Sigmoid colon (tissue), 7 donors: ENCODE data around the gene ST6GALNAC2. TPM values are rescaled to one million over a fixed set of nuclear protein-coding genes. Genes with fewer than 3 reads are reported as not detected.
A peak's percentile ranks its signal among the peaks of the same experiment; 100 is the strongest.

Experiments used
- DNase-seq: peaks from one replicate; pipeline ENCODE4 v3.0.0-alpha.2; 2019
- H3K27ac ChIP-seq, 4 donors: fragments of 200-600 bp; sonication (generic); one replicate each; pipeline ENCODE4 v1.5.1; 2016 to 2019; ENCODE audit warnings: mild to moderate bottlenecking in 1 of 4
- H3K27me3 ChIP-seq, 3 donors: fragments of 200-600 bp; sonication (generic); one replicate each; pipeline ENCODE4 v1.5.1; 2019; ENCODE audit warnings: mild to moderate bottlenecking in 1 of 3
- H3K36me3 ChIP-seq, 4 donors: fragments of 200-600 bp; sonication (generic); one replicate each; pipeline ENCODE4 v1.5.1; 2016 to 2019
- H3K4me1 ChIP-seq, 4 donors: fragments of 200-600 bp; sonication (generic); one replicate each; pipeline ENCODE4 v1.5.1; 2017 to 2019
- H3K4me3 ChIP-seq, 4 donors: fragments of 200-600 bp; sonication (generic); one replicate each; pipeline ENCODE4 v1.5.1; 2017 to 2019; ENCODE audit warnings: mild to moderate bottlenecking in 2 of 4, moderate library complexity in 1 of 4
- H3K9me3 ChIP-seq, 4 donors: fragments of 200-600 bp in 3 of 4; sonication (generic) in 3 of 4; one replicate each; pipeline versions ENCODE4 v1.5.1 to v1.6.1; 2013 to 2019
- CTCF ChIP-seq, 4 experiments: fragments of 450-650 bp in 3 of 4; fragments of 200-600 bp in 1 of 4; IDR thresholded peaks; one replicate each; pipeline ENCODE4 v1.5.1; 2016 to 2019; ENCODE audit warnings: antibody characterized with exemption in 4 of 4, mild to moderate bottlenecking in 3 of 4, moderate library complexity in 2 of 4
- EP300 ChIP-seq, 4 donors: sonication (generic); formaldehyde crosslinking; IDR thresholded peaks; one replicate each; pipeline ENCODE4 v1.6.1; 2017; ENCODE audit warnings: antibody characterized with exemption in 4 of 4
- POLR2A ChIP-seq, 2 donors: fragments of 450-650 bp; IDR thresholded peaks; one replicate each; pipeline ENCODE4 v1.6.1; 2016; ENCODE audit warnings: antibody characterized with exemption in 2 of 2, mild to moderate bottlenecking in 2 of 2, moderate library complexity in 2 of 2
- POLR2AphosphoS5 ChIP-seq, 4 donors: sonication (generic); formaldehyde crosslinking; IDR thresholded peaks; one replicate each; pipeline ENCODE4 v1.6.1; 2017; ENCODE audit warnings: antibody characterized with exemption in 4 of 4
- WGBS, 2 donors: extraction: QIAGEN DNeasy Blood & Tissue Kit; methylation state at CpG; one replicate each; pipeline ENCODE4 v1.1.7; 2013; 5-methylcytosine and 5-hydroxymethylcytosine counted together
- intact Hi-C: fragments of 100-400 bp; cut with DNase I; formaldehyde crosslinking; loops from one replicate; pipeline ENCODE4 v1.15.1; 2023
- polyA plus RNA-seq, 3 donors: library from polyadenylated mRNA; stranded (reverse); fragments of 200-250 nt; gene quantifications; one replicate each; pipeline ENCODE4 v1.2.3, GENCODE V29; 2013
- total RNA-seq, 4 donors: library from RNA; depleted of rRNA; stranded (reverse); fragments of >200 nt; gene quantifications; one replicate each; pipeline ENCODE4 v1.1.0, GENCODE V29; 2016
- donor health status: healthy with polysubstance abuse.
- donor health status: Bipolar disorder and iron deficiency.
- donor health status: healthy.

Gene ST6GALNAC2
- total and polyA plus RNA-seq, 7 donors = 3.3 to 16.4 (median 5.4) TPM

- Histone ChIP-seq H3K27me3 (peaks cover 0 to 7% (median 0%) of the 10 kb centered on the region in 3 donors), H3K4me1 (no peaks in the 10 kb centered on the region), H3K4me3 (no peak overlapping the region), H3K9me3 (no peaks in the 10 kb centered on the region), H3K27ac (no peak overlapping the region), H3K36me3 (no peaks in the 10 kb centered on the region)
- 82 to 90% methylated on average over 4 of the region's 4 CpGs for WGBS, 2 donors
- intact Hi-C loops = no loop called here
- TF ChIP-seq POLR2AphosphoS5 (IDR thresholded peaks at IDR 0.05) = no peak
- TF ChIP-seq POLR2A (IDR thresholded peaks at IDR 0.05) = no peak
- TF ChIP-seq CTCF (IDR thresholded peaks at IDR 0.05) = no peak
- no peak for TF ChIP-seq EP300 (IDR thresholded peaks at IDR 0.05)
- DNase-seq = no peak
These were observed 8.3 kb upstream of the ST6GALNAC2 start for GRCh38 chr17:76593959-76594358.

- intact Hi-C loops = no loop called here
- no peaks in the 10 kb centered on the region for H3K9me3 ChIP-seq
- H3K36me3 ChIP-seq = no peaks in the 10 kb centered on the region
- no peak for DNase-seq
- 76 to 78% methylated on average over 8 of the region's 8 CpGs for WGBS, 2 donors
- peaks cover 0 to 12% (median 0%) of the 10 kb centered on the region in 3 donors for H3K27me3 ChIP-seq
- no peaks in the 10 kb centered on the region for H3K4me1 ChIP-seq
- no peak overlapping the region for H3K27ac ChIP-seq
- H3K4me3 ChIP-seq = no peak overlapping the region
- no peak for TF ChIP-seq EP300 (IDR thresholded peaks at IDR 0.05)
- TF ChIP-seq CTCF (IDR thresholded peaks at IDR 0.05) = no peak
- no peak for TF ChIP-seq POLR2AphosphoS5 (IDR thresholded peaks at IDR 0.05)
- no peak for TF ChIP-seq POLR2A (IDR thresholded peaks at IDR 0.05)
These were observed 7.7 kb upstream of the ST6GALNAC2 start for GRCh38 chr17:76593384-76593826.

- no peak overlapping the region for H3K4me3 ChIP-seq
- H3K36me3 ChIP-seq = no peaks in the 10 kb centered on the region
- H3K27ac ChIP-seq = no peak overlapping the region
- H3K27me3 ChIP-seq = peaks cover 19 to 56% (median 19%) of the 10 kb centered on the region in 3 donors
- no peak for DNase-seq
- no peak for TF ChIP-seq CTCF (IDR thresholded peaks at IDR 0.05)
- TF ChIP-seq EP300 (IDR thresholded peaks at IDR 0.05) = no peak
- no peak for TF ChIP-seq POLR2A (IDR thresholded peaks at IDR 0.05)
- intact Hi-C loops = no loop called here
- H3K4me1 ChIP-seq = peaks cover 0 to 26% (median 20%) of the 10 kb centered on the region in 4 donors
- H3K9me3 ChIP-seq = no peaks in the 10 kb centered on the region
These were observed 2.5 kb upstream of the ST6GALNAC2 start for GRCh38 chr17:76588182-76588581.

GRCh38 chr17:76586741-76587487, 1.3 kb upstream of the ST6GALNAC2 start:
- intact Hi-C loops = loop anchor here (2.0 kb wide), 1 partner anchor 64 kb away; no protein-coding TSS in a partner anchor
- DNase-seq = no peak
- H3K27ac ChIP-seq = peak overlapping the region in 1 of 4 donors; percentile 67
- peaks cover 19 to 56% (median 19%) of the 10 kb centered on the region in 3 donors for H3K27me3 ChIP-seq
- peaks cover 0 to 26% (median 20%) of the 10 kb centered on the region in 4 donors for H3K4me1 ChIP-seq
- H3K9me3 ChIP-seq = no peaks in the 10 kb centered on the region
- H3K36me3 ChIP-seq = no peaks in the 10 kb centered on the region
- no peak for TF ChIP-seq POLR2A (IDR thresholded peaks at IDR 0.05)
- TF ChIP-seq POLR2AphosphoS5 (IDR thresholded peaks at IDR 0.05) = no peak
- TF ChIP-seq EP300 (IDR thresholded peaks at IDR 0.05) = no peak
- no peak for TF ChIP-seq CTCF (IDR thresholded peaks at IDR 0.05)
- 18 to 46% methylated on average over 17 of the region's 17 CpGs for WGBS, 2 donors
- peak overlapping the region in 1 of 4 donors; percentile 60 for H3K4me3 ChIP-seq
